K562 (cell line): ENCODE measurements around the gene PSPH. TPM values are rescaled to one million over a fixed set of nuclear protein-coding genes. Genes with fewer than 3 reads are reported as not detected.
A peak's percentile ranks its signal among the peaks of the same experiment; 100 is the strongest.

Source experiments
- CBX5 ChIP-seq: IDR thresholded peaks from 2 replicates; pipeline ENCODE4 v1.6.1; 2014; ENCODE audit warnings: low read depth, borderline replicate concordance
- CCNT2 ChIP-seq: IDR thresholded peaks from 2 replicates; pipeline ENCODE4 v1.6.1; 2011; ENCODE audit warnings: borderline replicate concordance, low read depth, mild to moderate bottlenecking, moderate library complexity, mixed read lengths, low read length; ENCODE audit not compliant: insufficient read length; ENCODE audit errors: extremely low read depth
- EGR1 ChIP-seq: fragments of 450-650 bp; conservative IDR thresholded peaks from 2 replicates; pipeline ENCODE4 v1.6.1; 2017; ENCODE audit warnings: mild to moderate bottlenecking
- GTF3C2 ChIP-seq: IDR thresholded peaks from 3 replicates; pipeline ENCODE4 v1.6.1; 2011; ENCODE audit warnings: borderline replicate concordance, mild to moderate bottlenecking, moderate library complexity; ENCODE audit not compliant: insufficient read length; ENCODE audit errors: extremely low read depth
- MYBL2 ChIP-seq, 2 experiments: fragments of 450-650 bp in 1 of 2; sonication (generic) in 1 of 2; formaldehyde crosslinking in 1 of 2; IDR thresholded peaks; 2 replicates each; pipeline versions ENCODE4 v1.6.1 to v1.8.1; 2017 to 2022; ENCODE audit warnings: borderline replicate concordance in 1 of 2, inconsistent platforms in 1 of 2, low read depth in 1 of 2, mild to moderate bottlenecking in 1 of 2, missing genetic modification reagents in 1 of 2, moderate library complexity in 1 of 2
- MYC ChIP-seq, 2 experiments: fragments of 250-450 bp in 1 of 2; sonication (Bioruptor Pico) in 1 of 2; IDR thresholded peaks; 2 replicates each; pipeline versions ENCODE4 v1.5.1 to v1.6.1; 2012 to 2021; ENCODE audit warnings: low read depth in 2 of 2, borderline replicate concordance in 1 of 2, improper control_type of control experiment in 1 of 2, low read length in 1 of 2, mild to moderate bottlenecking in 1 of 2, moderate library complexity in 1 of 2
- POLR2B ChIP-seq: fragments of 450-650 bp; IDR thresholded peaks from 2 replicates; pipeline ENCODE4 v1.6.1; 2018; ENCODE audit warnings: low read depth; ENCODE audit not compliant: partially characterized antibody
- RBFOX2 ChIP-seq: fragments of 200-400 bp; formaldehyde crosslinking; IDR thresholded peaks from 2 replicates; pipeline ENCODE4 v1.6.1; 2017; ENCODE audit warnings: low read depth, mild to moderate bottlenecking, low read length, moderate library complexity
- SRF ChIP-seq, 2 experiments: fragments of 250-450, 450-650 bp in 1 of 2; sonication (Bioruptor Pico) in 1 of 2; sonication (generic) in 1 of 2; formaldehyde crosslinking; IDR thresholded peaks; 2 replicates each; pipeline versions ENCODE4 v1.5.0 to v1.5.1; 2020 to 2022; ENCODE audit warnings: mild to moderate bottlenecking in 1 of 2, missing genetic modification reagents in 1 of 2
- TRIM24 ChIP-seq, 2 experiments: fragments of 450-650 bp; IDR thresholded peaks; 2 replicates each; pipeline ENCODE4 v1.6.1; 2016
- ZNF143 ChIP-seq: sonication (generic); formaldehyde crosslinking; IDR thresholded peaks from 2 replicates; pipeline ENCODE4 v1.9.0; 2022; ENCODE audit warnings: mild to moderate bottlenecking, missing genetic modification reagents
- ZNF354B ChIP-seq: fragments of 250-450 bp; sonication (Bioruptor Pico); IDR thresholded peaks from 2 replicates; pipeline ENCODE4 v1.4.0; 2020
- polyA plus RNA-seq, 8 experiments: library from polyadenylated mRNA; depleted of rRNA in 4 of 8; stranded (reverse) in 5 of 8; unstranded in 3 of 8; fragments of >200 nt; fragmentation: Nextera tagmentation in 2 of 8; fragmentation: Illumina TruSeq in 1 of 8; extraction: Ambion mirVana in 2 of 8; extraction: Trizol in 1 of 8; gene quantifications; 2 replicates each; pipeline versions ENCODE4 v1.2.1 to v1.2.3, GENCODE V29; 2011 to 2014; ENCODE audit warnings: inconsistent platforms in 1 of 8, missing spikeins in 1 of 8
- total RNA-seq, 7 experiments: library from RNA; depleted of rRNA in 6 of 7; stranded (reverse); fragments of >200 nt in 6 of 7; fragmentation: Illumina TruSeq in 2 of 7; extraction: Trizol in 2 of 7; gene quantifications; 2 replicates each; pipeline versions ENCODE4 v1.2.1 to v1.2.3, GENCODE V29; 2011 to 2021; ENCODE audit warnings: low replicate concordance in 1 of 7
- TF ChIP-seq, protein P1 (sequence below): sonication (generic); formaldehyde crosslinking; IDR thresholded peaks from 2 replicates; pipeline ENCODE4 v1.9.0; 2022; ENCODE audit warnings: mild to moderate bottlenecking, missing genetic modification reagents
- TF ChIP-seq, protein P2 (sequence below): sonication (generic); formaldehyde crosslinking; IDR thresholded peaks from 2 replicates; pipeline ENCODE4 v1.8.0; 2023; ENCODE audit warnings: missing genetic modification reagents, mild to moderate bottlenecking, borderline replicate concordance
- TF ChIP-seq, protein P3 (sequence below): fragments of 450-650 bp; IDR thresholded peaks from 2 replicates; pipeline ENCODE4 v1.6.1; 2014; ENCODE audit warnings: low read depth, mild to moderate bottlenecking, moderate library complexity, borderline replicate concordance

PSPH gene
- total and polyA plus RNA-seq, 9 of the 15 experiments (the other 6 are each of a cell fraction or from before 2014, with no cell fraction given) = 6.3 to 46.8 (median 20.2) TPM

DNA sequence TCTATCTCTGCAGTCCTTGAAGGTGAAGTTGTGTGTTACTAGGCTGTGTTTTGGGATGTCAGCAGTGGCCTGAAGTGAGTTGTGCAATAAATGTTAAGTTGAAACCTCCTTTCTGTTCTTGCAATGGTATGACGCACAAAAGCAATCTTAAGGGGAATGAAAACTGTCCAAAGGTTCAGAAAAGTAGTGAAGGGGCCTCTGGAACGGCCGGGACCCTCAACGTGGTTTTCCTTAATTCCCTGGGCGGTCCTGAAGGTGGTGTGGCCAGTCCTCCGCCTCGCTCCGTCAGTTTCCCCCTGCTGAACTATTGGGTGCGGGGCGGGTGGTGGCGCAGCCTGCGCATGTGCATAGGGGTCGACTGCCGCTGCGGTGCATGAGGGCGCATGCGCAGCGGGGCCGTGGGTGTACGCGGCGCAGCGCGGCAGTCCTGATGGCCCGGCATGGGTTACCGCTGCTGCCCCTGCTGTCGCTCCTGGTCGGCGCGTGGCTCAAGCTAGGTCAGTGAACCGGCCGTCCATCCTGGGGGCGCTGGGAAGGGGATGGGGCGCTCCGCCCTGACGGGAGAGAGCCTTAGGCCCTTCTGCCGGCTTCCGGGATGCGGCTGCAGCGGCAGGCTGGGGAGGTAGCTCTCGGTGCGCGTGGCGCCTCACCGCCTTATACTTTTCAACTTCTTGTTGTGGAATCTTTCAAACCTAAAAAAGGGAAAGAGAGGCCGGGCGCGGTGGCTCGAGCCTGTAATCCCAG lies 12.8 kb upstream of the PSPH start, which contains the start of gene SUMF2 (continued):
- TF ChIP-seq MYBL2 (IDR thresholded peaks at IDR 0.05; ENCODE audit: low read depth) = no peak
- TF ChIP-seq MYBL2 (CRISPR knock-in tag; IDR thresholded peaks at IDR 0.05; ENCODE audit: borderline replicate concordance) = no peak
- TF ChIP-seq TRIM24 (IDR thresholded peaks at IDR 0.05) = no peak
- peak; percentile 79 for TF ChIP-seq EGR1
- TF ChIP-seq POLR2B = peak; percentile 97
- no peak for TF ChIP-seq CBX5
- TF ChIP-seq, protein P1, sequence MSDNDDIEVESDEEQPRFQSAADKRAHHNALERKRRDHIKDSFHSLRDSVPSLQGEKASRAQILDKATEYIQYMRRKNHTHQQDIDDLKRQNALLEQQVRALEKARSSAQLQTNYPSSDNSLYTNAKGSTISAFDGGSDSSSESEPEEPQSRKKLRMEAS (CRISPR knock-in tag) = peak; percentile 68
- TF ChIP-seq, protein P2, sequence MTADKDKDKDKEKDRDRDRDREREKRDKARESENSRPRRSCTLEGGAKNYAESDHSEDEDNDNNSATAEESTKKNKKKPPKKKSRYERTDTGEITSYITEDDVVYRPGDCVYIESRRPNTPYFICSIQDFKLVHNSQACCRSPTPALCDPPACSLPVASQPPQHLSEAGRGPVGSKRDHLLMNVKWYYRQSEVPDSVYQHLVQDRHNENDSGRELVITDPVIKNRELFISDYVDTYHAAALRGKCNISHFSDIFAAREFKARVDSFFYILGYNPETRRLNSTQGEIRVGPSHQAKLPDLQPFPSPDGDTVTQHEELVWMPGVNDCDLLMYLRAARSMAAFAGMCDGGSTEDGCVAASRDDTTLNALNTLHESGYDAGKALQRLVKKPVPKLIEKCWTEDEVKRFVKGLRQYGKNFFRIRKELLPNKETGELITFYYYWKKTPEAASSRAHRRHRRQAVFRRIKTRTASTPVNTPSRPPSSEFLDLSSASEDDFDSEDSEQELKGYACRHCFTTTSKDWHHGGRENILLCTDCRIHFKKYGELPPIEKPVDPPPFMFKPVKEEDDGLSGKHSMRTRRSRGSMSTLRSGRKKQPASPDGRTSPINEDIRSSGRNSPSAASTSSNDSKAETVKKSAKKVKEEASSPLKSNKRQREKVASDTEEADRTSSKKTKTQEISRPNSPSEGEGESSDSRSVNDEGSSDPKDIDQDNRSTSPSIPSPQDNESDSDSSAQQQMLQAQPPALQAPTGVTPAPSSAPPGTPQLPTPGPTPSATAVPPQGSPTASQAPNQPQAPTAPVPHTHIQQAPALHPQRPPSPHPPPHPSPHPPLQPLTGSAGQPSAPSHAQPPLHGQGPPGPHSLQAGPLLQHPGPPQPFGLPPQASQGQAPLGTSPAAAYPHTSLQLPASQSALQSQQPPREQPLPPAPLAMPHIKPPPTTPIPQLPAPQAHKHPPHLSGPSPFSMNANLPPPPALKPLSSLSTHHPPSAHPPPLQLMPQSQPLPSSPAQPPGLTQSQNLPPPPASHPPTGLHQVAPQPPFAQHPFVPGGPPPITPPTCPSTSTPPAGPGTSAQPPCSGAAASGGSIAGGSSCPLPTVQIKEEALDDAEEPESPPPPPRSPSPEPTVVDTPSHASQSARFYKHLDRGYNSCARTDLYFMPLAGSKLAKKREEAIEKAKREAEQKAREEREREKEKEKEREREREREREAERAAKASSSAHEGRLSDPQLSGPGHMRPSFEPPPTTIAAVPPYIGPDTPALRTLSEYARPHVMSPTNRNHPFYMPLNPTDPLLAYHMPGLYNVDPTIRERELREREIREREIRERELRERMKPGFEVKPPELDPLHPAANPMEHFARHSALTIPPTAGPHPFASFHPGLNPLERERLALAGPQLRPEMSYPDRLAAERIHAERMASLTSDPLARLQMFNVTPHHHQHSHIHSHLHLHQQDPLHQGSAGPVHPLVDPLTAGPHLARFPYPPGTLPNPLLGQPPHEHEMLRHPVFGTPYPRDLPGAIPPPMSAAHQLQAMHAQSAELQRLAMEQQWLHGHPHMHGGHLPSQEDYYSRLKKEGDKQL (CRISPR knock-in tag) = no peak
- TF ChIP-seq, protein P3, sequence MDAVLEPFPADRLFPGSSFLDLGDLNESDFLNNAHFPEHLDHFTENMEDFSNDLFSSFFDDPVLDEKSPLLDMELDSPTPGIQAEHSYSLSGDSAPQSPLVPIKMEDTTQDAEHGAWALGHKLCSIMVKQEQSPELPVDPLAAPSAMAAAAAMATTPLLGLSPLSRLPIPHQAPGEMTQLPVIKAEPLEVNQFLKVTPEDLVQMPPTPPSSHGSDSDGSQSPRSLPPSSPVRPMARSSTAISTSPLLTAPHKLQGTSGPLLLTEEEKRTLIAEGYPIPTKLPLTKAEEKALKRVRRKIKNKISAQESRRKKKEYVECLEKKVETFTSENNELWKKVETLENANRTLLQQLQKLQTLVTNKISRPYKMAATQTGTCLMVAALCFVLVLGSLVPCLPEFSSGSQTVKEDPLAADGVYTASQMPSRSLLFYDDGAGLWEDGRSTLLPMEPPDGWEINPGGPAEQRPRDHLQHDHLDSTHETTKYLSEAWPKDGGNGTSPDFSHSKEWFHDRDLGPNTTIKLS = peak; percentile 54; the same call in 1 of the 2 replicates
- TF ChIP-seq CCNT2 = peak; percentile 97
- no peak for TF ChIP-seq ZNF354B (CRISPR knock-in tag)
- TF ChIP-seq RBFOX2 = peak; percentile 97
- TF ChIP-seq MYC (IDR thresholded peaks at IDR 0.05; ENCODE audit: low read depth, low read length) = peak; percentile 93
- peak; percentile 87 for TF ChIP-seq MYC (CRISPR knock-in tag; IDR thresholded peaks at IDR 0.05; ENCODE audit: borderline replicate concordance, low read depth)
- TF ChIP-seq GTF3C2 = no peak
- peak in 1 of 2 experiments; percentile 21; a peak in 1 of 4 replicates for TF ChIP-seq SRF (CRISPR knock-in tag; IDR thresholded peaks at IDR 0.05)
- no peak for TF ChIP-seq ZNF143
